PC-9 (cell line): ENCODE measurements around the gene PLB1. TPM values are rescaled to one million over a fixed set of nuclear protein-coding genes. Genes with fewer than 3 reads are reported as not detected.

Source experiments
- BruUV-seq: library from RNA; stranded (reverse); fragments of 400-500 nt; replicated peaks from 2 replicates; lab custom pipeline; 2021; lab: Mats Ljungman, UMichigan
- CTCF ChIA-PET: fragments of 300-600 bp; sonication (Branson Sonifier 250); formaldehyde crosslinking; loops from one replicate; lab custom pipeline; 2022; ENCODE audit warnings: antibody characterized with exemption; lab: Charles Lee
- POLR2A ChIA-PET: fragments of 300-600 bp; sonication (Branson Sonifier 250); formaldehyde crosslinking; loops from one replicate; lab custom pipeline; 2022; ENCODE audit warnings: antibody characterized with exemption; ENCODE audit not compliant: unreplicated experiment; lab: Charles Lee
- DNase-seq, 2 experiments: peaks; one replicate each; pipeline versions ENCODE4 v3.0.0 to v3.0.0-alpha.2; 2015 to 2022; ENCODE audit warnings: mixed read lengths in 1 of 2
- H2AFZ ChIP-seq: fragments of 200-600 bp; sonication (generic); 2 replicates; pipeline ENCODE4 v1.8.1; 2017; ENCODE audit warnings: antibody characterized with exemption
- H3F3A ChIP-seq: fragments of 200-600 bp; sonication (generic); 2 replicates; pipeline ENCODE4 v1.8.1; 2017; ENCODE audit warnings: antibody characterized with exemption, mild to moderate bottlenecking, low read depth; ENCODE audit not compliant: insufficient read depth
- H3K27ac ChIP-seq: fragments of 200-600 bp; sonication (generic); 2 replicates; pipeline ENCODE4 v1.6.1; 2016; ENCODE audit warnings: mixed run types
- H3K27me3 ChIP-seq: fragments of 200-600 bp; sonication (generic); 2 replicates; pipeline ENCODE4 v1.6.1; 2016; ENCODE audit warnings: low read depth, mixed run types; ENCODE audit not compliant: insufficient read depth
- H3K36me3 ChIP-seq: fragments of 200-600 bp; sonication (generic); 2 replicates; pipeline ENCODE4 v1.6.1; 2016; ENCODE audit warnings: low read depth, mixed run types
- H3K4me1 ChIP-seq: fragments of 200-600 bp; sonication (generic); replicated peaks from 2 replicates; pipeline ENCODE4 v1.6.1; 2016; ENCODE audit warnings: mixed run types; ENCODE audit not compliant: insufficient read depth
- H3K4me2 ChIP-seq: fragments of 200-600 bp; sonication (generic); 2 replicates; pipeline ENCODE4 v1.6.1; 2017; ENCODE audit warnings: mixed run types
- H3K4me3 ChIP-seq: fragments of 200-600 bp; sonication (generic); 2 replicates; pipeline ENCODE4 v1.6.1; 2016; ENCODE audit warnings: mixed run types
- H3K79me2 ChIP-seq: fragments of 200-600 bp; sonication (generic); 2 replicates; pipeline ENCODE4 v1.6.1; 2017; ENCODE audit warnings: low read depth, mixed run types
- H3K9me2 ChIP-seq: fragments of 200-600 bp; sonication (generic); 2 replicates; pipeline ENCODE4 v1.8.1; 2017; ENCODE audit warnings: mild to moderate bottlenecking; ENCODE audit not compliant: insufficient read depth
- H3K9me3 ChIP-seq: fragments of 200-600 bp; sonication (generic); 2 replicates; pipeline ENCODE4 v1.8.1; 2016; ENCODE audit warnings: low read depth; ENCODE audit not compliant: insufficient read depth
- H4K20me1 ChIP-seq: fragments of 200-600 bp; sonication (generic); 2 replicates; pipeline ENCODE4 v1.8.1; 2017; ENCODE audit not compliant: insufficient read depth
- CTCF ChIP-seq: fragments of 200-600 bp; sonication (generic); conservative IDR thresholded peaks from 2 replicates; pipeline ENCODE4 v1.6.1; 2017; ENCODE audit warnings: mixed run types, antibody characterized with exemption, mild to moderate bottlenecking, moderate library complexity
- EZH2 ChIP-seq: fragments of 200-600 bp; sonication (generic); IDR thresholded peaks from 2 replicates; pipeline ENCODE4 v1.8.0; 2017; ENCODE audit warnings: antibody characterized with exemption, low read depth
- intact Hi-C: fragments of 100-400 bp; cut with micrococcal nuclease; formaldehyde crosslinking; loops from one replicate; pipeline ENCODE4 v1.10.0; 2022; ENCODE audit not compliant: unreplicated experiment
- total RNA-seq: library from RNA; stranded (reverse); gene quantifications from 2 replicates; pipeline ENCODE4 v1.2.3, GENCODE V29; 2021

The PLB1 gene
- total RNA-seq, 1 experiment from 2014 or later, result 2.7 TPM

GRCh38 chr2:28592481-28592880 is 96.6 kb downstream of the PLB1 start:
- POLR2A ChIA-PET, result no interaction called here
- Histone ChIP-seq H3F3A (peaks cover 30% of the 10 kb centered on the region), H4K20me1 (no peaks in the 10 kb centered on the region), H2AFZ (no peak overlapping the region), H3K4me2 (no peak overlapping the region), H3K4me3 (no peak overlapping the region), H3K27me3 (no peaks in the 10 kb centered on the region), H3K9me3 (0 out of 2 replicates have a peak, but pooled peaks cover 3% of the 10 kb centered on the region), H3K79me2 (no peaks in the 10 kb centered on the region), H3K4me1 (peaks cover 39% of the 10 kb centered on the region), H3K27ac (no peak overlapping the region), H3K36me3 (no peaks in the 10 kb centered on the region), H3K9me2 (no peaks in the 10 kb centered on the region)
- DNase-seq, result no peak
- no TSS peak for BruUV-seq
- CTCF ChIA-PET, result no interaction called here
- TF ChIP-seq EZH2, result no peak
- no peak for TF ChIP-seq CTCF
- intact Hi-C loops, result no loop called here

- POLR2A ChIA-PET, result no interaction called here
Measured at GRCh38 chr2:28593160-28593755, 97.4 kb downstream of the PLB1 start.

GRCh38 chr2:28594000-28594331 is 98.1 kb downstream of the PLB1 start:
- no peaks in the 10 kb centered on the region for H4K20me1 ChIP-seq
- H3K9me2 ChIP-seq, result no peaks in the 10 kb centered on the region
- no peaks in the 10 kb centered on the region for H3K27me3 ChIP-seq
- BruUV-seq, result no TSS peak
- H3K9me3 ChIP-seq, result 0 out of 2 replicates have a peak, but pooled peaks cover 4% of the 10 kb centered on the region
- no peaks in the 10 kb centered on the region for H3K36me3 ChIP-seq
- peaks cover 33% of the 10 kb centered on the region for H3F3A ChIP-seq
- peaks cover 40% of the 10 kb centered on the region for H3K4me1 ChIP-seq
- intact Hi-C loops, result loop anchor here (1.0 to 2.0 kb wide), 6 partner anchors 19 to 159 kb away; no protein-coding TSS in a partner anchor
- peak overlapping the region; percentile 60 for H3K4me2 ChIP-seq
- ChIA-PET CTCF (interaction anchor here (0.6 to 2.0 kb wide), 12 partner anchors 9 to 176 kb away, joined by 3 to 10 read pairs (median 4); partner anchors contain the start of gene PPP1CB), POLR2A (interaction anchor here (0.5 to 0.7 kb wide), 6 partner anchors 40 to 912 kb away, joined by 3 to 11 read pairs (median 4); no protein-coding TSS in a partner anchor)
- no peak overlapping the region for H3K4me3 ChIP-seq
- H2AFZ ChIP-seq, result no peak overlapping the region
- TF ChIP-seq CTCF (no peak), EZH2 (no peak)
- H3K79me2 ChIP-seq, result no peaks in the 10 kb centered on the region
- H3K27ac ChIP-seq, result peak overlapping the region; percentile 69
- no peak for DNase-seq

More at GRCh38 chr2:28593160-28593755, 97.4 kb downstream of the PLB1 start:
- Histone ChIP-seq H3K79me2 (no peaks in the 10 kb centered on the region), H3K4me2 (peak overlapping the region; percentile 60; the same call in 1 of the 2 replicates), H3K4me3 (no peak overlapping the region), H3K9me3 (0 out of 2 replicates have a peak, but pooled peaks cover 4% of the 10 kb centered on the region), H3K27ac (peak overlapping the region; percentile 69), H3K27me3 (no peaks in the 10 kb centered on the region), H3K9me2 (no peaks in the 10 kb centered on the region), H2AFZ (no peak overlapping the region), H3K4me1 (peaks cover 40% of the 10 kb centered on the region), H3K36me3 (no peaks in the 10 kb centered on the region), H4K20me1 (no peaks in the 10 kb centered on the region), H3F3A (peaks cover 33% of the 10 kb centered on the region)
- intact Hi-C loops, result no loop called here
- CTCF ChIA-PET, result interaction anchor here (0.8 to 2.0 kb wide), 2 partner anchors 28 to 58 kb away, joined by 3 to 5 read pairs; no protein-coding TSS in a partner anchor
- TF ChIP-seq EZH2, result no peak
- no peak for TF ChIP-seq CTCF
- BruUV-seq, result no TSS peak
- DNase-seq, result no peak
